ENCODE measurements around the gene PSD. TPM values are rescaled to one million over a fixed set of nuclear protein-coding genes. Genes with fewer than 3 reads are reported as not detected.

Gene PSD
- total RNA-seq, 1 donor from 2014 or later: 0.50 TPM

GRCh38 chr10:102358712-102359382 is 59.7 kb downstream of the PSD start:
- intact Hi-C loops (cut with micrococcal nuclease): no loop called here
- no peak for DNase-seq
- ATAC-seq: no peak

- intact Hi-C loops (cut with micrococcal nuclease): loop anchor here (5.0 kb wide), 1 partner anchor 127 kb away; the partner anchor contains the start of gene ELOVL3
- no peak for ATAC-seq
Observed at GRCh38 chr10:102354451-102354850, 64.1 kb downstream of the PSD start.

More at GRCh38 chr10:102354451-102354850, 64.1 kb downstream of the PSD start:
- DNase-seq: no peak

Small RNA genes lying within 50 kb of the gene (microRNA-seq; reads per million reads assigned to microRNA genes)
- gene MIR146B (ENCODE audit: borderline number of aligned reads): 421 reads per million, percentile 64 among the genes with 10 or more reads in this experiment

Other genes starting within 250 kb of the PSD start
- not detected for gene ELOVL3, start 192.5 kb downstream of the PSD start, total RNA-seq
- 1.1 TPM for gene PITX3, start 177.3 kb downstream of the PSD start, total RNA-seq
- 41.7 TPM for gene GBF1, start 173.3 kb downstream of the PSD start, total RNA-seq
- gene NFKB2, start 23.1 kb downstream of the PSD start, total RNA-seq: 11.3 TPM
- 9.1 TPM for gene FBXL15, start 2.1 kb upstream of the PSD start, total RNA-seq
- gene CUEDC2, start 13.8 kb upstream of the PSD start, total RNA-seq: 78.3 TPM
- gene C10orf95, start 32.8 kb upstream of the PSD start, total RNA-seq: not detected
- 101 TPM for gene ACTR1A, start 83.9 kb upstream of the PSD start, total RNA-seq
- gene SUFU, start 85.2 kb upstream of the PSD start, total RNA-seq: 8.0 TPM
- 117 TPM for gene TRIM8, start 225.7 kb upstream of the PSD start, total RNA-seq